ENCODE measurements around the gene STAC2. TPM values are rescaled to one million over a fixed set of nuclear protein-coding genes. Genes with fewer than 3 reads are reported as not detected.

STAC2 gene
- total and polyA plus RNA-seq, 9 of the 15 experiments (the other 6 are each of a cell fraction or from before 2014, with no cell fraction given) = not detected

- Histone ChIP-seq H2AFZ (ENCODE audit: low read depth, low read length) (no peak overlapping the region), H3K79me2 (ENCODE audit: control insufficient read depth, insufficient read depth, low read length) (no peaks in the 10 kb centered on the region), H3K36me3 (ENCODE audit: control insufficient read depth, insufficient read depth, low read length) (peaks cover 38% of the 10 kb centered on the region; the same call in 1 of the 3 replicates), H4K20me1 (replicated peaks; ENCODE audit: control insufficient read depth, insufficient read depth, low read length) (no peaks in the 10 kb centered on the region; the same call in 1 of the 2 replicates), H3K9me3 (replicated peaks; ENCODE audit: control insufficient read depth, insufficient read depth, low read depth, low read length) (no peaks in the 10 kb centered on the region), H3K4me1 (replicated peaks in 1 of 2; ENCODE audit: control insufficient read depth in 2 of 2, insufficient read depth in 2 of 2, low read length in 2 of 2) (peaks cover 0 to 6% of the 10 kb centered on the region in 2 experiments; a peak in 2 of 5 replicates), H3K27me3 (ENCODE audit: control insufficient read depth in 2 of 2, insufficient read depth in 2 of 2, low read length in 2 of 2) (no peaks in the 10 kb centered on the region), H3K27ac (ENCODE audit: extremely low read depth, low read depth, low read length) (no peak overlapping the region), H3K9ac (ENCODE audit: insufficient read depth in 1 of 2, low read depth in 2 of 2, low read length in 2 of 2) (no peak overlapping the region), H3K4me3 (no peak overlapping the region), H3K9me1 (ENCODE audit: control insufficient read depth, insufficient read depth, low read length) (no peaks in the 10 kb centered on the region), H3K4me2 (ENCODE audit: insufficient read depth, low read length) (no peak overlapping the region)
- FAIRE-seq = no peak
- ChIA-PET POLR2A (interaction anchor here (0.5 to 1.3 kb wide), 7 partner anchors 9 to 311 kb away, joined by 3 to 5 read pairs (median 3); no protein-coding TSS in a partner anchor), CTCF (ENCODE audit: low intra/inter-chr PET ratio) (no interaction called here)
- 85% methylated on average over 8 of the region's 10 CpGs for WGBS (ENCODE audit: insufficient coverage, low coverage, missing lambda C conversion rate)
- TF ChIP-seq MBD2 (IDR thresholded peaks at IDR 0.05; ENCODE audit: borderline replicate concordance, low read depth) (no peak), EGR1 (conservative IDR thresholded peaks at IDR 0.05) (0 out of 2 replicates have a peak, but pooled peaks have one; percentile 11)
- BruUV-seq (replicated peaks) = no TSS peak
- intact Hi-C loops (cut with micrococcal nuclease) (no loop called here), in situ Hi-C loops (cut with MboI) (no loop called here)
- DNase-seq (ENCODE audit: extremely low read depth in 1 of 4, low spot score in 3 of 4) = no peak
- ATAC-seq = no peak
These were observed 42.0 kb downstream of the STAC2 start for GRCh38 chr17:39183720-39184119.

- no peak overlapping the region for H3K9ac ChIP-seq (ENCODE audit: insufficient read depth in 1 of 2, low read depth in 2 of 2, low read length in 2 of 2)
- H3K36me3 ChIP-seq (ENCODE audit: control insufficient read depth, insufficient read depth, low read length) = peaks cover 34% of the 10 kb centered on the region; the same call in 1 of the 3 replicates
- no peak overlapping the region for H3K27ac ChIP-seq (ENCODE audit: extremely low read depth, low read depth, low read length)
- ChIA-PET POLR2A (interaction anchor here (0.5 to 1.3 kb wide), 6 partner anchors 8 to 310 kb away, joined by 3 to 5 read pairs (median 3); no protein-coding TSS in a partner anchor), CTCF (ENCODE audit: low intra/inter-chr PET ratio) (no interaction called here)
- intact Hi-C loops (cut with micrococcal nuclease) = no loop called here
- TF ChIP-seq SRSF3 (IDR thresholded peaks at IDR 0.05; ENCODE audit: insufficient read depth, low read length) (no peak), DNMT1 (IDR thresholded peaks at IDR 0.05) (no peak), CEBPG (CRISPR knock-in tag; IDR thresholded peaks at IDR 0.05) (no peak), CEBPG (tag; conservative IDR thresholded peaks at IDR 0.05 in 1 of 2, IDR thresholded peaks at IDR 0.05 in 1 of 2) (0 out of 4 replicates have a peak, but pooled peaks of 1 of the 2 experiments have one; percentile 35), ZNF551 (CRISPR knock-in tag; IDR thresholded peaks at IDR 0.05) (no peak), ZNF444 (CRISPR knock-in tag; IDR thresholded peaks at IDR 0.05) (no peak), CEBPB (tag; IDR thresholded peaks at IDR 0.05) (0 out of 2 replicates have a peak, but pooled peaks have one; percentile 10), ATF3 (IDR thresholded peaks at IDR 0.05) (peak; percentile 68), ATF3 (CRISPR knock-in tag; conservative IDR thresholded peaks at IDR 0.05) (no peak), NR3C1 (CRISPR knock-in tag; IDR thresholded peaks at IDR 0.05) (no peak)
- 86% methylated on average over 5 of the region's 5 CpGs for WGBS (ENCODE audit: insufficient coverage, low coverage, missing lambda C conversion rate)
- no peak overlapping the region for H3K4me2 ChIP-seq (ENCODE audit: insufficient read depth, low read length)
- no peaks in the 10 kb centered on the region; the same call in 1 of the 2 replicates for H4K20me1 ChIP-seq (replicated peaks; ENCODE audit: control insufficient read depth, insufficient read depth, low read length)
- in situ Hi-C loops (cut with MboI) = no loop called here
- H3K4me3 ChIP-seq = no peak overlapping the region
- H3K79me2 ChIP-seq (ENCODE audit: control insufficient read depth, insufficient read depth, low read length) = no peaks in the 10 kb centered on the region
- no TSS peak for BruUV-seq (replicated peaks)
- H2AFZ ChIP-seq (ENCODE audit: low read depth, low read length) = no peak overlapping the region
- H3K9me1 ChIP-seq (ENCODE audit: control insufficient read depth, insufficient read depth, low read length) = no peaks in the 10 kb centered on the region
- DNase-seq (ENCODE audit: extremely low read depth in 1 of 4, low spot score in 3 of 4) (no peak), FAIRE-seq (no peak), ATAC-seq (no peak)
- H3K4me1 ChIP-seq (replicated peaks in 1 of 2; ENCODE audit: control insufficient read depth in 2 of 2, insufficient read depth in 2 of 2, low read length in 2 of 2) = peaks cover 0 to 6% of the 10 kb centered on the region in 2 experiments; a peak in 2 of 5 replicates
- no peaks in the 10 kb centered on the region for H3K9me3 ChIP-seq (replicated peaks; ENCODE audit: control insufficient read depth, insufficient read depth, low read depth, low read length)
- H3K27me3 ChIP-seq (ENCODE audit: control insufficient read depth in 2 of 2, insufficient read depth in 2 of 2, low read length in 2 of 2) = no peaks in the 10 kb centered on the region
These were observed 42.7 kb downstream of the STAC2 start for GRCh38 chr17:39183045-39183444.

Measured in K562 (cell line).